ENCODE data around the gene EXOC2.

Gene EXOC2

DNA sequence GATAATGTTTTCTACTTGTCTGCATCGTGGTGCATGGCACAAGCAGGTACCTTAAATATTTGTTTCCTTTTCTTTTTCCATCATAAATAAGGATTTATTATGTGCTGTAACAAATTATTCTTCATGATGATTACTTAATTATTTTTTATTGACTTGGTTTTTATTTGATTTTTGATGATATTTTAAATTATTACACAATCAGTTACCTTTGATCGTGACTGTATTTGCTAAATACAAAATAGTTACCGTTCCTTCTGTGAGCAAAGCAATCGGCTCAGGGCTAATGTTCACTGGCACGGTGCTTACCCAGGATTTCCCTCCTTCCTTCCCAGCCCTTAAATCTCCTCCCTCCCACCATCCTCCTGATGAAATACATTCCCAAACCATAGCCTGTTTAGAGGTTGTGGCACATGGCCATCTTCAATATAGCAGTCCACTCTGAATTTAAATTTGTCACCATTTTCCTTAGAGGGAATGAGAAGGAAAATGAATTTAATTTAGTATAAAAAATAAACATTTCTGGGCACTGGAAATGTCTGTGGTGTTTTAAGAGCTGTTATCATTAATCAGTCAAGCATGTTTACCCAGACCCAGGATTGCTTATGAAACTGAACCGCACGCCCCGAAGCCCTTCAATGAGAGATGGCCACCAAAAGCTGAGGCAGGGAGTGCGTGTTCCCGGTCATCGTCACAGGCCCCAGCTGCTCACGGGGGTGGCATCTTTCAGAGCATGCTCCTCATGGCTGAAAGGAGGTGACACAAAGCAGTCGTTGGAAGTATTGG, 23.0 kb upstream of the EXOC2 start:
- TF ChIP-seq SIN3A (IDR thresholded peaks at IDR 0.05; ENCODE audit: borderline replicate concordance, insufficient read depth, low read length): no peak
- TF ChIP-seq, protein P1, sequence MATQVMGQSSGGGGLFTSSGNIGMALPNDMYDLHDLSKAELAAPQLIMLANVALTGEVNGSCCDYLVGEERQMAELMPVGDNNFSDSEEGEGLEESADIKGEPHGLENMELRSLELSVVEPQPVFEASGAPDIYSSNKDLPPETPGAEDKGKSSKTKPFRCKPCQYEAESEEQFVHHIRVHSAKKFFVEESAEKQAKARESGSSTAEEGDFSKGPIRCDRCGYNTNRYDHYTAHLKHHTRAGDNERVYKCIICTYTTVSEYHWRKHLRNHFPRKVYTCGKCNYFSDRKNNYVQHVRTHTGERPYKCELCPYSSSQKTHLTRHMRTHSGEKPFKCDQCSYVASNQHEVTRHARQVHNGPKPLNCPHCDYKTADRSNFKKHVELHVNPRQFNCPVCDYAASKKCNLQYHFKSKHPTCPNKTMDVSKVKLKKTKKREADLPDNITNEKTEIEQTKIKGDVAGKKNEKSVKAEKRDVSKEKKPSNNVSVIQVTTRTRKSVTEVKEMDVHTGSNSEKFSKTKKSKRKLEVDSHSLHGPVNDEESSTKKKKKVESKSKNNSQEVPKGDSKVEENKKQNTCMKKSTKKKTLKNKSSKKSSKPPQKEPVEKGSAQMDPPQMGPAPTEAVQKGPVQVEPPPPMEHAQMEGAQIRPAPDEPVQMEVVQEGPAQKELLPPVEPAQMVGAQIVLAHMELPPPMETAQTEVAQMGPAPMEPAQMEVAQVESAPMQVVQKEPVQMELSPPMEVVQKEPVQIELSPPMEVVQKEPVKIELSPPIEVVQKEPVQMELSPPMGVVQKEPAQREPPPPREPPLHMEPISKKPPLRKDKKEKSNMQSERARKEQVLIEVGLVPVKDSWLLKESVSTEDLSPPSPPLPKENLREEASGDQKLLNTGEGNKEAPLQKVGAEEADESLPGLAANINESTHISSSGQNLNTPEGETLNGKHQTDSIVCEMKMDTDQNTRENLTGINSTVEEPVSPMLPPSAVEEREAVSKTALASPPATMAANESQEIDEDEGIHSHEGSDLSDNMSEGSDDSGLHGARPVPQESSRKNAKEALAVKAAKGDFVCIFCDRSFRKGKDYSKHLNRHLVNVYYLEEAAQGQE (IDR thresholded peaks at IDR 0.05; ENCODE audit: insufficient read depth in 1 of 2, low read depth in 2 of 2, low read length in 2 of 2): no peak
- TF ChIP-seq POLR2AphosphoS5 (IDR thresholded peaks at IDR 0.05; ENCODE audit: low read depth, low read length): no peak
- no peak for TF ChIP-seq TAF1 (IDR thresholded peaks at IDR 0.05; ENCODE audit: borderline replicate concordance, insufficient read depth, low read length)
- TF ChIP-seq FOXP2 (optimal IDR thresholded peaks at IDR 0.05; ENCODE audit: borderline replicate concordance, extremely low read depth, extremely low read length, insufficient read depth): no peak

DNA sequence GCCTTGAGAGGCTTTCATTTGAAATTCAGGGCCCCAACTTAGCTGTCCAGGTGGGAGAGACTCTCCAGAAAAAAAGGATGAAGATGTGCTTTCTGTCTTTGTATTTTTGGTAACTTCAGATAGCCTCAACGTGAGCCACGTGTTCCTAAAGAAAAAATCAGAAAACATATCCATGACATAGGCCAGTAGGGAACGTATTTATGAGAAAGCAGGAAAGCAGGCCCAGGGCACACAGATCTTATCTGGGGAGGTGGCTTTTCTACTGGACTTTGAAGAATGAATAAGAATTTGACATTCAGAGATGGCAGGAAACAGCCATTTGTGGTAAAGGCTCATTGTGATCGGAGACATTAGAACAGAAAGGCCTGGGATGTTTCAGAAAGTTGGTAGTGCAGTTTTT, 21.2 kb upstream of the EXOC2 start:
- TF ChIP-seq FOXP2 (optimal IDR thresholded peaks at IDR 0.05; ENCODE audit: borderline replicate concordance, extremely low read depth, extremely low read length, insufficient read depth) (no peak), TAF1 (IDR thresholded peaks at IDR 0.05; ENCODE audit: borderline replicate concordance, insufficient read depth, low read length) (no peak), POLR2AphosphoS5 (IDR thresholded peaks at IDR 0.05; ENCODE audit: low read depth, low read length) (no peak), SIN3A (IDR thresholded peaks at IDR 0.05; ENCODE audit: borderline replicate concordance, insufficient read depth, low read length) (no peak)
- TF ChIP-seq, protein P1 (IDR thresholded peaks at IDR 0.05; ENCODE audit: insufficient read depth in 1 of 2, low read depth in 2 of 2, low read length in 2 of 2): no peak

- TF ChIP-seq FOXP2 (optimal IDR thresholded peaks at IDR 0.05; ENCODE audit: borderline replicate concordance, extremely low read depth, extremely low read length, insufficient read depth) (no peak), POLR2AphosphoS5 (IDR thresholded peaks at IDR 0.05; ENCODE audit: low read depth, low read length) (no peak), TAF1 (IDR thresholded peaks at IDR 0.05; ENCODE audit: borderline replicate concordance, insufficient read depth, low read length) (no peak), SIN3A (IDR thresholded peaks at IDR 0.05; ENCODE audit: borderline replicate concordance, insufficient read depth, low read length) (no peak)
- TF ChIP-seq, protein P1 (IDR thresholded peaks at IDR 0.05; ENCODE audit: insufficient read depth in 1 of 2, low read depth in 2 of 2, low read length in 2 of 2): no peak
Observed at GRCh38 chr6:713351-713750, 20.4 kb upstream of the EXOC2 start.

- no peak for TF ChIP-seq SIN3A (IDR thresholded peaks at IDR 0.05; ENCODE audit: borderline replicate concordance, insufficient read depth, low read length)
Observed at GRCh38 chr6:712805-713204, 19.9 kb upstream of the EXOC2 start.

- no peak for TF ChIP-seq SIN3A (IDR thresholded peaks at IDR 0.05; ENCODE audit: borderline replicate concordance, insufficient read depth, low read length)
- TF ChIP-seq TAF1 (IDR thresholded peaks at IDR 0.05; ENCODE audit: borderline replicate concordance, insufficient read depth, low read length): no peak
- TF ChIP-seq POLR2AphosphoS5 (IDR thresholded peaks at IDR 0.05; ENCODE audit: low read depth, low read length): no peak
- TF ChIP-seq FOXP2 (optimal IDR thresholded peaks at IDR 0.05; ENCODE audit: borderline replicate concordance, extremely low read depth, extremely low read length, insufficient read depth): no peak
- TF ChIP-seq, protein P1 (IDR thresholded peaks at IDR 0.05; ENCODE audit: insufficient read depth in 1 of 2, low read depth in 2 of 2, low read length in 2 of 2): no peak
Observed at GRCh38 chr6:711925-712324, 19.0 kb upstream of the EXOC2 start.
